Measurements from ENCODE around the gene CNTN5. TPM values are rescaled to one million over a fixed set of nuclear protein-coding genes. Genes with fewer than 3 reads are reported as not detected.

The CNTN5 gene
- total RNA-seq, 4 donors from 2014 or later: not detected

GRCh38 chr11:99884750-99885149 lies 864.0 kb downstream of the CNTN5 start:
- ATAC-seq (ENCODE audit: low FRiP score) (no peak), DNase-seq (ENCODE audit: low spot score) (no peak)
- no peak for TF ChIP-seq CTCF (IDR thresholded peaks at IDR 0.05)

- no peak for TF ChIP-seq CTCF (IDR thresholded peaks at IDR 0.05)
- ATAC-seq (ENCODE audit: low FRiP score) (no peak), DNase-seq (ENCODE audit: low spot score) (no peak)
These were observed 866.7 kb downstream of the CNTN5 start for GRCh38 chr11:99887481-99887880.

GRCh38 chr11:99893811-99894210 lies 873.1 kb downstream of the CNTN5 start:
- no peak for TF ChIP-seq CTCF (IDR thresholded peaks at IDR 0.05)
- no peak for ATAC-seq (ENCODE audit: low FRiP score)

GRCh38 chr11:99901175-99901574 lies 880.4 kb downstream of the CNTN5 start:
- ATAC-seq (ENCODE audit: low FRiP score): no peak
- no peak for TF ChIP-seq CTCF (IDR thresholded peaks at IDR 0.05)
- DNase-seq (ENCODE audit: low spot score): no peak

More at GRCh38 chr11:99893811-99894210, 873.1 kb downstream of the CNTN5 start:
- DNase-seq (ENCODE audit: low spot score): no peak

- DNase-seq (ENCODE audit: low spot score): no peak
- no peak for ATAC-seq (ENCODE audit: low FRiP score)
- TF ChIP-seq CTCF (IDR thresholded peaks at IDR 0.05): no peak
These were observed 890.4 kb downstream of the CNTN5 start for GRCh38 chr11:99911116-99911515.

- no peak for ATAC-seq (ENCODE audit: low FRiP score)
- no peak for TF ChIP-seq CTCF (IDR thresholded peaks at IDR 0.05)
- no peak for DNase-seq (ENCODE audit: low spot score)
These were observed 895.3 kb downstream of the CNTN5 start for GRCh38 chr11:99916078-99916477.

GRCh38 chr11:99918761-99919160 lies 898.0 kb downstream of the CNTN5 start:
- ATAC-seq (ENCODE audit: low FRiP score): no peak
- DNase-seq (ENCODE audit: low spot score): no peak

More at GRCh38 chr11:99918761-99919160, 898.0 kb downstream of the CNTN5 start:
- no peak for TF ChIP-seq CTCF (IDR thresholded peaks at IDR 0.05)
